Measurements from ENCODE around the gene RSPO1.

Gene RSPO1

DNA sequence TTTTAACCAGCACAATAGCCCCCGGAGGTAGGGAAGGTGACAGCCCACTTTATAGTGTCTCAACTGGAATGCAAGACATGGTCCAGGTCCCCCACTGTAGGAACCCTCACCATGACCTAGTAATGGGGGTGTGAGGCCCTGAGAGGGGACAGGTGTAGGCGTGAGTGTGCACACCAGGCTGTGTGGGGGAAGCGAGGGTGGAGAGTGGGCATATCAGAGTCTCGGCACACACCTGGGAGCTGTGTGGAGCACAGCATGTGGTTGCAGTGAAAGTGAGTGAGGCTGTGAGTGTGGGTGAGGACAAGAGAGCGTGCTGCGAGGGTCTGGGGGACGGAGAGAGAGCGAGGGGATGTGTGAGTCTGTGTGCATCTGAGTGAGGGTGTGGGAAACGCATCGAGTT is 17.1 kb upstream of the RSPO1 start:
- no peak overlapping the region for H3K4me3 ChIP-seq (ENCODE audit: low read depth, low read length)
- TF ChIP-seq, protein P1, sequence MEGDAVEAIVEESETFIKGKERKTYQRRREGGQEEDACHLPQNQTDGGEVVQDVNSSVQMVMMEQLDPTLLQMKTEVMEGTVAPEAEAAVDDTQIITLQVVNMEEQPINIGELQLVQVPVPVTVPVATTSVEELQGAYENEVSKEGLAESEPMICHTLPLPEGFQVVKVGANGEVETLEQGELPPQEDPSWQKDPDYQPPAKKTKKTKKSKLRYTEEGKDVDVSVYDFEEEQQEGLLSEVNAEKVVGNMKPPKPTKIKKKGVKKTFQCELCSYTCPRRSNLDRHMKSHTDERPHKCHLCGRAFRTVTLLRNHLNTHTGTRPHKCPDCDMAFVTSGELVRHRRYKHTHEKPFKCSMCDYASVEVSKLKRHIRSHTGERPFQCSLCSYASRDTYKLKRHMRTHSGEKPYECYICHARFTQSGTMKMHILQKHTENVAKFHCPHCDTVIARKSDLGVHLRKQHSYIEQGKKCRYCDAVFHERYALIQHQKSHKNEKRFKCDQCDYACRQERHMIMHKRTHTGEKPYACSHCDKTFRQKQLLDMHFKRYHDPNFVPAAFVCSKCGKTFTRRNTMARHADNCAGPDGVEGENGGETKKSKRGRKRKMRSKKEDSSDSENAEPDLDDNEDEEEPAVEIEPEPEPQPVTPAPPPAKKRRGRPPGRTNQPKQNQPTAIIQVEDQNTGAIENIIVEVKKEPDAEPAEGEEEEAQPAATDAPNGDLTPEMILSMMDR (IDR thresholded peaks at IDR 0.05; ENCODE audit: low read depth, low read length, missing control alignments), result no peak
- no peak for DNase-seq (ENCODE audit: low read depth)
- in situ Hi-C loops (cut with HindIII; ENCODE audit: low sequenced_read_pairs), result no loop called here

DNA sequence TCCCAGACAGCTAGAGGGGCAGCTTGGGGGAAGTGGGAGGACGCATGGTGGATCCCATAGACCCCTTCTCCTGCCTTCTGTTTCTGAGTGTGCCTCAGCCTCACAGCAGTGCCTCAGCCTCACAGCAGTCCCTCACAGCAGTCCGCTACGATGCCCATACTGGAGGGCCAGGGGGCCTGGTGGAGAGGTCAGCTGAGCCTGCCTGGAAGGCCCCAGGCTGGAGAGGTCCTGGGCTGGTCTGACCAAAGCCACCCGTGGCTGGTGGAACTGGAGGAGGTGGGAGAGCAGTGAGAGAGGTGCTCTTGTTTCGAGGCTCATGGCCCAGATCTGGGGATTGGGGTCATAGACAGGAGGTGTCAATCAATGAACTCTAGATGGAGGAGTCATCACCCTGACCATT is 16.0 kb upstream of the RSPO1 start:
- no peak overlapping the region for H3K4me3 ChIP-seq (ENCODE audit: low read depth, low read length)
- DNase-seq (ENCODE audit: low read depth), result no peak
- TF ChIP-seq, protein P1 (IDR thresholded peaks at IDR 0.05; ENCODE audit: low read depth, low read length, missing control alignments), result no peak
- in situ Hi-C loops (cut with HindIII; ENCODE audit: low sequenced_read_pairs), result no loop called here

DNA sequence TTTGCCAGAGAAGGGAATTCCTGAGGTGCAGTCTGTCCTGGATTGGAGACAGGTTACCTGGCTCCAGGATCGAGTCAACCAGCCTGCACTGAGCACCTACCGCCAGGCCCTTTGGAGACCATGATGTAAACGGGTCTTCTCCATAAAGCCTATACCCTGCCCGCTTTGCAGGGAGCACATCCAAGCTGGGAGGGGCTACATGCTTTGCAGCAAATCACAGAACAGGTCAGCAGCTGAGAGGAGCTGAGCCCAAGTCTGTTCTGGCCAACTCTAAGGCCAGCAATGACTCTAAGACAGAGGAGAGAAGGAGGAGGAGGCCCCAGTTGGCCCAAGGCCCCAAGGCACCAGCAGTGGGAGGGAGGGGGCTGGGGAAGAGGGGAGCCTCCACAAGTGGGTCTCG is 15.5 kb upstream of the RSPO1 start:
- TF ChIP-seq, protein P1 (IDR thresholded peaks at IDR 0.05; ENCODE audit: low read depth, low read length, missing control alignments), result no peak
- in situ Hi-C loops (cut with HindIII; ENCODE audit: low sequenced_read_pairs), result no loop called here
- DNase-seq (ENCODE audit: low read depth), result no peak
- H3K4me3 ChIP-seq (ENCODE audit: low read depth, low read length), result no peak overlapping the region

DNA sequence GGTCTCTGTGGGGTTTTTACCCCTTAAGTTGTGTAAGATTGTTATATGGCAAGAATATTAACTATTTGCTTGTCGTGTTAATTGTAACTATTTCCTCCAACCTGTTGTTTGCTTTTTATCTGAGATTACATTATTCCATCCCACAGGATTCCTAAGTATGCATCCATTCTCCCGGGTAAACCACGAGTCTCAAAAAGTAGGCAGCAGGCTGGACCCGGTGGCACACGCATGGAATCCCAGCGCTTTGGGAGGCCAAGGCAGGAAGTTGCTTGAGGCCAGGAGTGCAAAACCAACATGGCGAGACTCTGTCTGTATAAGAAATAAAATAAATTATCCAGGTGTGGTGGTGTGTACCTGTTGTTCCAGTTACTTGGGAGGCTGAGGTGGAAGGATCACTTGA is 12.6 kb upstream of the RSPO1 start:
- in situ Hi-C loops (cut with HindIII; ENCODE audit: low sequenced_read_pairs), result no loop called here
- no peak overlapping the region for H3K4me3 ChIP-seq (ENCODE audit: low read depth, low read length)
- TF ChIP-seq, protein P1 (IDR thresholded peaks at IDR 0.05; ENCODE audit: low read depth, low read length, missing control alignments), result no peak
- no peak for DNase-seq (ENCODE audit: low read depth)

DNA sequence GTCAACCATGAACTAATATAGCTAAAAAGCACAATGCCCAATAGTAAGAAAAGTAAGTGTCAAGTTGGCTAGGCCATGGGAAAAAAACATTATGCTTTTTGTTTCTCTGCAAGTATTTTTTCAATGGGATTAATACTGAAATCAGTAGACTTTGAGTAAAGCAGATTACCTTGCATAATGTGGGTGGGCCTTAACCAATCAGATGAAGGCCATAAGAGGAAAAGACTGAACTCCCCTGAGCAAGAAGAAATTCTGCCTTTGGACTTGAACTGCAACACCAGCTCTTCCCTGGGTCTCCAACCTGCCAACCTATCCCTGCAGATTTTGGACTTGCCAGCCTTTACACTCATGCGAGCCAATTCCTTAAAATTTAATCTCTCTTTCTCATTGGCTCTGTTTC is 6.4 kb upstream of the RSPO1 start:
- DNase-seq (ENCODE audit: low read depth), result no peak
- no peak overlapping the region for H3K4me3 ChIP-seq (ENCODE audit: low read depth, low read length)
- in situ Hi-C loops (cut with HindIII; ENCODE audit: low sequenced_read_pairs), result no loop called here
- TF ChIP-seq, protein P1 (IDR thresholded peaks at IDR 0.05; ENCODE audit: low read depth, low read length, missing control alignments), result no peak

DNA sequence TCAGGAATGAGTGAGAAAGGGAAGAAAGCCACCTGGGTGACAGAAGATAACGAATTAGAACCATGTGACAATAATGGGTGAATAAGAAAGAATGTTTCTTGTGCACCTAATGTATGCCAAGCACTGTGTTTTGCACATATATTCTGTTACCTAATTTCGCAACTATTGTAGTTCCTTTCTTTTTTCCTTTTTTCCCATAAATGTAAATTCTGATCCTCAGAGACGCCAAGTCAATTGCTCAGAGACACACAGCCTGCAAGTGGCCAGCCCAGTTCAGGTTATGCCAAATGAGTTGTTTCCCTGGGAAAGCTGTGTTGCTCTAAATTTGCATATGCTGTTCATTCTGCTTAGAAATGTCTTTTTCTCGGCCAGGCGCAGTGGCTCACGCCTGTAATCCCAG is 1.7 kb upstream of the RSPO1 start:
- in situ Hi-C loops (cut with HindIII; ENCODE audit: low sequenced_read_pairs), result no loop called here
- no peak for DNase-seq (ENCODE audit: low read depth)
- H3K4me3 ChIP-seq (ENCODE audit: low read depth, low read length), result no peak overlapping the region
- TF ChIP-seq, protein P1 (IDR thresholded peaks at IDR 0.05; ENCODE audit: low read depth, low read length, missing control alignments), result no peak
